Measurements from ENCODE around the gene LETM1. TPM values are rescaled to one million over a fixed set of nuclear protein-coding genes. Genes with fewer than 3 reads are reported as not detected.
A peak's percentile ranks its signal among the peaks of the same experiment; 100 is the strongest.

LETM1 gene
- total and polyA plus RNA-seq, 2 experiments from 2014 or later, result 22.5 to 53.3 TPM

DNA sequence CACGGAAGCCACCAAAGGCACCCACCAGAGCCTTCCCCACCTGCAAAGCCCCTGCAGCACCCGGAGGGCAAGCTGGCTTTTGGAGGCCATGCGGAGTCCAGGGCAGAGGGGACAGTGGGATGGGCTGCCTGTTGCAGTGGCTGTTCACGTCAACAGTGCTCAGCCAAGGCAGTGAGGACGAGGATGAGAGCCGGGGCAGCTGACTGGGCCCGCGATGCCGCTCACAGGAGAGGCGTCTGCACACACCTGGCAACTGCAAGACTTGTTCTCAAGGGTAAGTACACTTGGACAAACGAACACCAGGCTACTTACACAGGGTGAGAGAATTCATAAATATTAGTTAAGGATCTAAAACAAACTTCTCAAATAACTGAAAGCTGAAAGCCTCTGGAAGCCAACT lies 43.2 kb downstream of the LETM1 start:
- TF ChIP-seq, protein P1, sequence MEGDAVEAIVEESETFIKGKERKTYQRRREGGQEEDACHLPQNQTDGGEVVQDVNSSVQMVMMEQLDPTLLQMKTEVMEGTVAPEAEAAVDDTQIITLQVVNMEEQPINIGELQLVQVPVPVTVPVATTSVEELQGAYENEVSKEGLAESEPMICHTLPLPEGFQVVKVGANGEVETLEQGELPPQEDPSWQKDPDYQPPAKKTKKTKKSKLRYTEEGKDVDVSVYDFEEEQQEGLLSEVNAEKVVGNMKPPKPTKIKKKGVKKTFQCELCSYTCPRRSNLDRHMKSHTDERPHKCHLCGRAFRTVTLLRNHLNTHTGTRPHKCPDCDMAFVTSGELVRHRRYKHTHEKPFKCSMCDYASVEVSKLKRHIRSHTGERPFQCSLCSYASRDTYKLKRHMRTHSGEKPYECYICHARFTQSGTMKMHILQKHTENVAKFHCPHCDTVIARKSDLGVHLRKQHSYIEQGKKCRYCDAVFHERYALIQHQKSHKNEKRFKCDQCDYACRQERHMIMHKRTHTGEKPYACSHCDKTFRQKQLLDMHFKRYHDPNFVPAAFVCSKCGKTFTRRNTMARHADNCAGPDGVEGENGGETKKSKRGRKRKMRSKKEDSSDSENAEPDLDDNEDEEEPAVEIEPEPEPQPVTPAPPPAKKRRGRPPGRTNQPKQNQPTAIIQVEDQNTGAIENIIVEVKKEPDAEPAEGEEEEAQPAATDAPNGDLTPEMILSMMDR (IDR thresholded peaks at IDR 0.05; ENCODE audit: low read depth, low read length), result no peak
- no peaks in the 10 kb centered on the region for H3K9me3 ChIP-seq (ENCODE audit: low read depth)
- H3K36me3 ChIP-seq, result peaks cover 5% of the 10 kb centered on the region
- no peak overlapping the region for H3K4me3 ChIP-seq
- no peak for DNase-seq (ENCODE audit: low read depth in 1 of 2, low spot score in 1 of 2)
- H3K27me3 ChIP-seq, result no peaks in the 10 kb centered on the region
- H3K4me1 ChIP-seq (ENCODE audit: low read depth), result no peaks in the 10 kb centered on the region
- H3K27ac ChIP-seq, result no peak overlapping the region

DNA sequence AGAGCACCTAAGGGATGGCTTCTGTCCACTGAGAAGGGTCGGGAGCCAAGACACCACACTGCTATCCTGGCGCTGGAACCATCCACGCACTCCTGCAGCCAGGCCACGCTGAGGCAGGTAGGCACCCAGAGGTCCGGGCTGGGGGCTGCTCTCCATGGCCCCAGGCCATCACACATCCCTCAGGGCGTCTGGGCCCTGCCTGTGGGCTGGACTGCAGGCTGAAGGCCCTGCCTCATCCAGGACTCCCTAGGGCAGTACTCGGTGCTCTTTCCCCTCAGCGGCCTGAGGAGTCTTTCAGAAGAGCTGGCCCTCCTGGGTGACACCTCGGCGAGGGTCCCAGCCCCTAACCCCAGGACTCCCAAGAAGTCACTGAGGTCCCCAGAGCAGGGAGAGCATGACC lies 45.2 kb downstream of the LETM1 start:
- no peaks in the 10 kb centered on the region for H3K4me1 ChIP-seq (ENCODE audit: low read depth)
- no peaks in the 10 kb centered on the region for H3K9me3 ChIP-seq (ENCODE audit: low read depth)
- no peak overlapping the region for H3K27ac ChIP-seq
- DNase-seq (ENCODE audit: low read depth in 1 of 2, low spot score in 1 of 2), result no peak
- TF ChIP-seq, protein P1 (IDR thresholded peaks at IDR 0.05; ENCODE audit: low read depth, low read length), result no peak
- H3K27me3 ChIP-seq, result no peaks in the 10 kb centered on the region
- no peak overlapping the region for H3K4me3 ChIP-seq
- H3K36me3 ChIP-seq, result peaks cover 7% of the 10 kb centered on the region

DNA sequence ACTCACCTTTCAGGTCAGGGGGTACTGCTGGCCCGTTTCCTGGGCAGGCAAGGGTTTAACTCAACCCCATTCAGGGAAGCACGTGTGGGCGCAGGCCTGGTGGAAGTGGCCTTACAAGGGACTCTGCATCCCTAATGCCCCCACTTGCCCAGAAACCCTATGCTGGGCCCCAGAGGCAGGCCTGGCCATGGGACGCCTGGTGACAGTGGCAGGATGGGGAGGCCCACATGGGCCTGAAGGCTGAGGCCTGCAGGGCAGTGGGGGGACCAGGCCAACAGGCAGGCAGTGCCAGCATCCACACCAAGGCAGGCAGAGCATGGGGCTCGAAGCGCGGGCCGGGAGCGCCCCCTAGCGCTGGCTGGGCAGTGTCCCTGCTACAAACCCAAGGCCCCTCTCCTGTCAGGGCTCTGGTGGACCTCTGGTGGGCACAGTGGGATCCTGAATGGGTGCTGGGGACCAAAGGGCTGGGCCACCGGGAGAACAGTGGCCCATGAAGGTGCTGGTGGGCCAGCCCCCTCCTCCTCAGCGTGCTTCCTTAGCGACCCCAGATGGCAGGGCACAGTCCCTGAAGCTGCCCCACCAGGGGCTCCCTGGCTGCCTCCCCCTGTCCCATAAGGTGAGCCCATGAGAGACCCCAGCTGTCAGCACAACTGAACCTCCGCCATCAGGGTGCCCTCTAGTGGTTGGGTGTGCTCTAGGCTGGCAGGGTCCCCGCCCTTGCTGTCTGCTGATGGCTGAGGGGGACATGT lies 46.0 kb downstream of the LETM1 start:
- Histone ChIP-seq H3K4me1 (ENCODE audit: low read depth) (no peaks in the 10 kb centered on the region), H3K4me3 (no peak overlapping the region), H3K36me3 (peaks cover 5% of the 10 kb centered on the region), H3K9me3 (ENCODE audit: low read depth) (no peaks in the 10 kb centered on the region), H3K27me3 (no peaks in the 10 kb centered on the region), H3K27ac (no peak overlapping the region)
- TF ChIP-seq, protein P1 (IDR thresholded peaks at IDR 0.05; ENCODE audit: low read depth, low read length), result peak; percentile 86
- peak; percentile 69 to 84 for DNase-seq (ENCODE audit: low read depth in 1 of 2, low spot score in 1 of 2)

DNA sequence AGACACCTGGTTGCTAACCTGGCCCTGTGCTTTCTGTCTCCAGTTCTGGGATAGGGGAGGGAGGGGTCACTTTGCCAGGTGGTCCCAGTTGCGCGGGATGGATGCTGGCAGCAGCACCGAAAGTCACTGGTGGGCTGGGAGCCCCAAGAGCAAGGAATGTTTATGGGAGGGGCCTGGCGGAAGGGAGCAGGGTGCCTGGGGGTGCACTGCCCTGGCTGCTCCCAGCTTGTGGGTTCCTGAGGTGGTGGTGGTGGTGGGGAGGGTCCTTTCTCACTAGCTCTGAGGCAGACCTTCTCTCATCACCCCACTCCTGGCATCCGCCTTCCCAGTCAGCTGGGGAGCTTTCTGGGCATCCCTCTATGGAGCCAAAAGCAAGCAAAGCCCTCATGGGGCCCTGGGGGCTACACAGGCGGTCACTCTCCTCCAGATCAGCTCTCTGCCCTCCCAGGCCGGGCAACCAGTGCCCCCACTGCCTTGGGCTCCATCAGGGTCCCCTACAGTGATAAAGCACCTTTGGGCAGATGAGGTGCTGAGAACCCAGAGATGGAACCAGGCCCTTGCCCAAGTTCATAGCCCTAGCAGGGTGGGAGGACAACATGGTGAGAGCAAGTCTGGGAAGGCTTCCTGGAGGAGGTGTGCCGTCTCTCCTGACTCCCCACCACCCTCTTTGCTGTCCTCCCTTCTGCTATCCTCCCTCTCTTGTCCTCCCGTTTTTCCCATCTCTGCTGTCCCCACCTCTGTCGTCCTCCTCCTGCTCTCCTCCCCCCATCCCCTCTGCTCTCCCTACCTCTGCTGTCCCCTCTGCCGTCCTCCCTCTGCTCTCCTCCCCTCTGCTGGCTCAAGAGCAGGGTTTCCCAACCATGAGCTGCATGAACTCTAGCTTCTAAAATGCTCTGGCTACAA lies 46.9 kb downstream of the LETM1 start:
- Histone ChIP-seq H3K36me3 (peaks cover 3% of the 10 kb centered on the region), H3K9me3 (ENCODE audit: low read depth) (no peaks in the 10 kb centered on the region), H3K4me1 (ENCODE audit: low read depth) (no peaks in the 10 kb centered on the region), H3K27ac (no peak overlapping the region), H3K27me3 (no peaks in the 10 kb centered on the region), H3K4me3 (no peak overlapping the region)
- no peak for DNase-seq (ENCODE audit: low read depth in 1 of 2, low spot score in 1 of 2)
- TF ChIP-seq, protein P1 (IDR thresholded peaks at IDR 0.05; ENCODE audit: low read depth, low read length), result no peak

DNA sequence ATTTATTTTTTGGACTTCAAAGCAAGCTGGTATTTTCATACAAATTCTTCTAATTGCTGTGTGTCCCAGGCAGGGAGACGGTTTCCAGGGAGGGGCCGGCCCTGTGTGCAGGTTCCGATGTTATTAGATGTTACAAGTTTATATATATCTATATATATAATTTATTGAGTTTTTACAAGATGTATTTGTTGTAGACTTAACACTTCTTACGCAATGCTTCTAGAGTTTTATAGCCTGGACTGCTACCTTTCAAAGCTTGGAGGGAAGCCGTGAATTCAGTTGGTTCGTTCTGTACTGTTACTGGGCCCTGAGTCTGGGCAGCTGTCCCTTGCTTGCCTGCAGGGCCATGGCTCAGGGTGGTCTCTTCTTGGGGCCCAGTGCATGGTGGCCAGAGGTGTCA lies 47.6 kb downstream of the LETM1 start:
- Histone ChIP-seq H3K9me3 (ENCODE audit: low read depth) (no peaks in the 10 kb centered on the region), H3K4me1 (ENCODE audit: low read depth) (no peaks in the 10 kb centered on the region), H3K27me3 (no peaks in the 10 kb centered on the region), H3K36me3 (peaks cover 3% of the 10 kb centered on the region), H3K4me3 (no peak overlapping the region), H3K27ac (no peak overlapping the region)
- TF ChIP-seq, protein P1 (IDR thresholded peaks at IDR 0.05; ENCODE audit: low read depth, low read length), result no peak
- no peak for DNase-seq (ENCODE audit: low read depth in 1 of 2, low spot score in 1 of 2)
